HL-60/S4 treated with phorbol 12-myristate 13-acetate at 8.2 ng/mL for 4 days and 3 days (cell line): ENCODE results near the gene CDC34.

Experiments used
- in situ Hi-C: fragments of 300-500 bp; cut with MboI; formaldehyde crosslinking; loops from 2 replicates; pipeline ENCODE4 v1.15.0; 2022; ENCODE audit warnings: low sequenced_read_pairs

Gene CDC34, protein sequence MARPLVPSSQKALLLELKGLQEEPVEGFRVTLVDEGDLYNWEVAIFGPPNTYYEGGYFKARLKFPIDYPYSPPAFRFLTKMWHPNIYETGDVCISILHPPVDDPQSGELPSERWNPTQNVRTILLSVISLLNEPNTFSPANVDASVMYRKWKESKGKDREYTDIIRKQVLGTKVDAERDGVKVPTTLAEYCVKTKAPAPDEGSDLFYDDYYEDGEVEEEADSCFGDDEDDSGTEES

DNA sequence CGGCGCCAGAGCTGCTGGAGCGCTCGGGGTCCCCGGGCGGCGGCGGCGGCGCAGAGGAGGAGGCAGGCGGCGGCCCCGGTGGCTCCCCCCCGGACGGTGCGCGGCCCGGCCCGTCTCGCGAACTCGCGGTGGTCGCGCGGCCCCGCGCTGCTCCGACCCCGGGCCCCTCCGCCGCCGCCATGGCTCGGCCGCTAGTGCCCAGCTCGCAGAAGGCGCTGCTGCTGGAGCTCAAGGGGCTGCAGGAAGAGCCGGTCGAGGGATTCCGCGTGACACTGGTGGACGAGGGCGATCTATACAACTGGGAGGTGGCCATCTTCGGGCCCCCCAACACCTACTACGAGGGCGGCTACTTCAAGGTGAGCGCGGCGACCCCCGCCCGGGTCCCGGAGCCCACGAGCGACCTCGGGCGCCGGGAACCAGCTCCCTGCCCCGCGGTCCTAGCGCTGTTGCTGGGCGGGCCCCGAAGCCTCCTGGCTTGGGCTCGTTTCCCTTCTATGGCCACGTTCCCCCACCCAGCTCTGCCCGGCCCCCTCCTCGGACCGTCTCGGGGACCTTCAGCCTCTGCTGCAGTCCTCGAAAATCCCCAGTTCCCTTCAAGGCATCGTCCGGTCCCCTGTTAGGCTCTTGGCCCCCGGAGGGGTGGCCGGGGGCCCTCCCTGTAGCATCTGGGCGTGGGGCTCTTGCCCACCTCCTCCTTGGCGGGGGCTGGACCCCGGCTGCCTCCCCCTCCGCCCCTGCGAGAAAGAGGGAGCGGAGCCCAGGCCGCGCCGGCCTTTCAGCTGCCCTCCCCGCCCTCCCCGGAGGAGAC, at the start of gene CDC34:
CDC34 (plus strand) TSS at position 8 of the 808 bp plus-strand sequence; CDS start at position 180, 172 bp downstream.
- in situ Hi-C loops: no loop called here

DNA sequence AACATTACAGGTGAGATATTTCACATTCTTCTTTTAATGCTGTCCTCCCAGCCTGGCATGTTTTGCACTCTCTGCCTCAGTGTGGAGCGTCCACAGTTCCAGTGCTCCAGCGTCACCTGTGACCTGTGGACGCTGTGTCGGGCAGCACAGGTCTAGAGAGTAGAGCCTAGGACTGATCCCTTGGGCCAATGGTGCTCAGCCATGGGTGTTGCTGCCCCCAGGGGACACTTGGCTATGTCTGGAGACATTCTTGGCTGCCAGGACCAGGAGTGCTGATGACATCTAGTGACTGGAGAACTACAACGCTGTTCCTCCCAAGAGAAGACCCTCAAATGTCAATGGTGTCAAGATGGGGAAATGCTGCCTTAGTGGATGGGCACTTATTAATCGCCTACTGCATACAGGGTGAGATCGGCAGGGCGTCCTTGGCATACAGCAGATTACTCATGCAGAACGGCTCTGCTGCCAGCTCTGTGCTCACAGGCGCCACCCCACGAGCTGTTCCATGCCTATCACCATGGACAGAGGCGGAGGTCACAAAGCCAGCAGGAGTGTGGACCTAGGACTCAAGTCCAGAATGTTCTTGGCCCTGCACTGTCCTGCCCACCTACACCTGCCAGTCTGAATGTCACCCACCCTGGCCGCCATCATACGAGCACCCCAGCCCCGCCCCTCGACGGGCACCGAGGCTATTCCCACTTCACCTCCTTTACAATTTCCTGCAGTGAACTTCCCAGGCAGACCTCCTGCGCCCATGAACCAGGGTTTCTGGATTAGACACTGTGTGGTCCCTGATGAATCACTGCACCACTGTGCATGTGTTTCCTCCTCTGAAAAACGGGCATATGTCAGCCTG, 49.1 kb upstream of the CDC34 start:
- in situ Hi-C loops: no loop called here

DNA sequence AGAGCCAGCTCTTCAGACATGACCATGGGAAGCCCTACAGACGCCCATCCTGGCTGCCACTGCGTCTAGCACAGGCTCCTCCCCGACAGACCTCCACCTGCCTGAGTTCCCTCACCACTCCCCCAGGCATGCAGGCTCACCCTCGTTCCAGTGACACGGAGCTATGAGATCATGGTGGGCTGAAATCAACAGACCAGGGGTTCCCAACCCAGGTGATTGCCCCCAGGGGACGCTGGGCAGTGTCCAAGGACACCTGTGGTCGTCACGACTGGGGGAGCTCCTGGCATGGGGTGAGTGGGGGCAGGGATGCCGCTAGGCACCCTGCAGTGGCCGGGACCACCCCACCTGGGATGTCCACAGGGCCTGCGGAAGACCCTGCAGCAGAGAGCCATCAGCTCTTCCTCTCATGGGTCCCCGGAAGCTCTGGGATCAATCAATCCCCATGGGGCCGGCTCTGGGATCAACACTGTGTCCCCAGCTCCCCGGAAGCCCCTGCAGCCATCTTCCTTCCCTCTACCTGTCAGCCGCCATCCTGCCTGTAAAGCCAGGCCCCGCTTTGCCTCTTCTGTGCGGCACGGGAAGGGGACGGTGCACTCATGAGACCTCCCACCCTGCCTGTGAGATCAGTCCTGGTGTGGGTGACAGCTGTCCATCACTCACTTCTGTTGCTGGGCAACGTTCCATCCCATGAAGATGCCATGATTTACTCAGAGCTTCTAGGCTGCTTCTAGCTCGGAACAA, 48.1 kb upstream of the CDC34 start:
- in situ Hi-C loops: no loop called here

DNA sequence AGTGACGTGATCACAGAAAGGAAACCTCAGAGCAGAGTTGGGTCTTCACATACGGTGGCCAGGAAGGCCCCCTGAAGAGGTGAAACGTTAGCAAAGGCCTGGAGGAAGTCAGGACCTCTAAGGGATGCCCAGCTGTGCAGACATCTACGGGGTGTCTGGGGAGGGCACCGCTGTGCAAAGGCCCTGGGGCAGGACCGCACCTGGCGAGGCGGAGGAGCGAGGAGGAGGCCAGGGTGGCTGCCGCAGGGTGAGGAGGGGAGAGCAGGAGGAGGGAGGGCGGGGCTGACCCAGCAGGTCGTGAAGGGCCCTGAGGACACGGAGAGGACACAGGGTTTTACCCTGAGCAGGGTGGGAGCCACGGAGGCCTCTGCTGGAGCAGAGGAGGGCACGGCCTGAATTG, 47.1 kb upstream of the CDC34 start:
- in situ Hi-C loops: no loop called here

DNA sequence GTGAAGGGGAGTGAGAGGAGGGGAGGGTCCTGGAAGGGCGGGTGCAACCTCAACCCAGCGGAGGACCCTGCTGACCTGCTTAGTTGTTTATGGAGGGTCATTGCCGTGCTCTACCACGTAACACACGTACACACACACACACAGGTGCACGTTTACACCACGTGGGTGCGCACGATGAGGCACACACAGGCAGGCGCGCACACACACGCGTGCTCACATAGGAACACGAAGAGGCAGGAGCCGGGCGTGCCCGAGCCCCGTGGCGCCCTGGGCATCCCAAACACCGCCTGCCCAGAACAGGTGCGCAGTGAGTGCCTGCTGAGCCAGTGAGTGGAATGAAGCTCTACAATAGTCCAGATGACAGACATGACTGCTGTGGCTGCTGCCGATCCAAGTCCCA, 46.5 kb upstream of the CDC34 start:
- in situ Hi-C loops: no loop called here

DNA sequence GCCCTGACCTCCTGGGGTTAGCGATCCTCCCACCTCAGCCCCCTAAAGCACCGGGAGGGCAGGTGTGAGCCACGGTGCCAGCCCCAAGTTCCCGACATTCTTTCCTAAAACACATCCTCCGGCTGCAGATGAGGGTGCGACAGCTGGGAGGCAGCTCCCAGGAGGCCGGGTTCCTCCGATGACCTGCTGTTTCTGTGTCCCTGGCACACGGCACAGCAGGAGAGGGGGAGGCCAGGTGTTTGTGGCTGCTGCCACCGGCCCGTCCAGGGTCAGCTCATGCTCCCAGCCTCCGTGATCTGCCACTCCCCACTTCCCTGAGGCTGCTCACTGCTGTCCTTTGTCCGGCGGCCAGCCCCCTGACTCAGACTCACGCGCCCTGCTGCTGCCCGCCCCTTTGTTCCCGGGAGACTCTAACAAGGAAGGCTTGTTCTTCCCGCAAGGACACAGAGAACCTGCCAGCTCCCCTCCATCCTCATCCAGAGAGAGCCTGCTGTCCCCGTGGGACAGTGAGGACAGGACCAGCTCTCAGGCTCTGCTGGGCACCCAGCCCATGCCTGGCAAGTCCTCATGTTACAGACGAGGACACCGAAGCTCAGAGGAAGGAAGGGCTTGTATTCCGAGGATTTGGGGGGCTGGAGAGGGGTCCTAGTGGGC, 45.9 kb upstream of the CDC34 start:
- in situ Hi-C loops: no loop called here

DNA sequence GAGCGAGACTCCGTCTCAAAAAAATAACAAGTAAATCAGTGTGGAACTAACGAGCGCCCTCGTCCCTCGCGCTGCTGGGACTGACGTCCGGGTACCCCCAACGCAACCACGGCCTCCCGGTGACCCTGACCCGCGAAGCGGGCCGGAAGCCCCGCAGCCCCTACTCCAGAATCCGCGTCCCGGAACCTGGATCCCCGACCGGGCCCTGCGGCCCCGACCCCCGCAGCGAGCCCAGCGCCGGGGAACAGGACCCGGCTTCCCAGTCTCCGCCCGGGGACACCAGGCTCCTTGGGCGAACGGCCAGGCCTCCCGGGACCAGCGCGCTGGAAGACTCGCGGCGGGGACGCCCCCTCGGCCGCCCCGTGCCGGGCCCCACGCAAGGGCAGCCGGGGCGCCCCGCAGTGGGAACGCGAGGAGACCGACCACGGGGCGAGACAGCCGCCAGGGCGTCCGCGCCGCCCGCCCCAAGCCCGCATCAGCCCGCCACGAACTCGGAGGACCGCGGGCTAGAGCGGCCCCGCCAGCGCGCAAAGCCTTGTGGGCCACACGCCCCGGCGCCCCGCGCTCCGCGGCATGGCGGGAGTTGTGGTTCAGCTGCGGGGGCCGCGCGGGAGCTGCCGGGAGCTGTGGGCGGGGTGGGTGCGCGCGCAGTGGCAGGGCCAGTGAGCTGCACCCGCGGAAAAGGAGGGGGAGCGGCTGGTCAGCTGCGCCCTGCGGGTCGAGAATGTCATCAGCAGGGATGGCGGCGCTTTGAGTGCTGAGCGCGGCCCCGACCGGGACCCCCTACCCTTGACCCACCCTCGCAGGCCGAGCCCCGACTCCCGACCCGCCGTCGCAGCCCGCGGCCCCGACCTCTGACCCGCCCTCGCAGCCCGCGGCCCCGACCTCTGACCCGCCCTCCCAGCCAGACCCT, 42.8 kb upstream of the CDC34 start:
- in situ Hi-C loops: no loop called here

DNA sequence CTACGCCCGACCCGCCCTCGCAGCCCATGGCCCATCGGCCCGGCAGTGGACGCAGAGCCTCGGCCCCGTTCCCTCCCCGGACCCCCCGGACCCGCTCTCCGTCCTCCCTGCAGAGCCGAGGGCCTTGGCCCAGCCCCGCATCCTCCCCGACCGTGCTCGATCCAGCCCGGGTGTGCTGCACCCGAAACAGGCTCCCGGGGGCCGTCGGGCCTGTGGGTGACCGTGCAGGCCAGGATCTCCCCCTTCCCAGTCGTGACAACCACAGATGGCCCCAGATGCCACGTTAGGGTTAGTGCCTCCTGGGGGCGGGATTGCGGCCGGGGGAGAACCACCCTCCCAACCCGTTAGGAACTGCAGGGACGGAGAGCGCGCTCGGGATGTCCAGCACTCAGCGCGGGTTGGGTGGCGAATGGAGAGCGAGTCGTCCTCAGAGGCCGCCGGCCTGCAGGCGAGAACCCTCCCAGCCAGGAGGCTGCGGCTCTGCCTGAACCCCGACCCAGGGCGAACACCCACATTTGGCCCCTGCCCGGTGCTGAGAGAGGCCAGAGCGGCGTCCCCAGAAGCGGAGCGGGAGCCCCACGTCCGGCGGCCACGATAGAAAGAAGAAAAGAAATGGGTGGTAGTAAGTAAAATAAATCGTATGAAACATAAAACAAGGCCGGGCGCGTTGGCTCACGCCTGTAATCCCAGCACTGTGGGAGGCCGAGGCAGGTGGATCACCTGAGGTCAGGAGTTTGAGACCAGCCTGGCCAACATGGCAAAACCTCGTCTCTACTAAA, 42.0 kb upstream of the CDC34 start:
- in situ Hi-C loops: no loop called here

DNA sequence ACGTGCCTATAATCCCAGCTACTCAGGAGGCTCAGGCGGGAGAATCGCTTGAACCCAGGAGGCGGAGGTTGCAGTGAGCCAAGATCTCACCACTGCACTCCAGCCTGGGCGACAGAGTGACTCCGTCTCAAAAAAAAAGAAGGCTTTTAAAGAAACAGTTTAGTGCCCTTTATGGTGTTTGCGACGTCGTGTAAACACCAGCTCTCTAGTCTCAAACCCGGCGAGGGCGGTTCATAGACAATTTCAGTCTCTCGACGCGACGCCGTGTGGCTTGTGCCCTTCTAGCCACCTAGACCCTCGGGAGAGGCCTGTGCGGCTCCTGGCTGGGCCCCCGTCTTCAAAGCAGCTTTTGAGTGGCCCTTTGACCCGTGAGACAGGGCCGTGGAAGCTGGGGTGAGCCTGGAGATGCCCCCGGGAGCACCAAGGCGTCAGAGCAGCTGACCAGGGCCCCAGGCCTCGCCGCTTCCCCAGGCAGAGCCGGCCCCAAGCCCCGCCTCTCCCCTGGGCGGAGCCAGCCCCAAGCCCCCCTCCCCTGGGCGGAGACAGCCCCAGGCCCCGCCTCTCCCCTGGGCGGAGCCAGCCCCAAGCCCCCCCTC, 40.3 kb upstream of the CDC34 start:
- in situ Hi-C loops: no loop called here

DNA sequence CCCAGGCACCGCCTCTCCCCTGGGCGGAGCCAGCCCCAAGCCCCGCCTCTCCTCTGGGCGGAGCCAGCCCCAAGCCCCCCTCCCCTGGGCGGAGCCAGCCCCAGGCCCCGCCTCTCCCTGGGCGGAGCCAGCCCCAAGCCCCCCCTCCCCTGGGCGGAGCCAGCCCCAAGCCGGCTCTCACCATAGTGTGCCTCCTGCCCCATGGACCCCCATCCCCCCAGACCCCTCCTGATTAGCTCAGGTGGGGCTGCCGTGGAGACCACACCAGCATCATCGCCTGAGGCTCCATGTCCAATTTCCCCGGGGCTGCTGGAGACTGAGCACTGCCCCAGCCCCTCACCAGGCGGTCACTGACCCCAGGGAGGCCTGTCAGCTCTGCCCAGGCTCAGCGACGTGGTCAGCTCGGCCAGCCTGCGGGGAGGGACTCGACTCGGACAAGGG, 39.4 kb upstream of the CDC34 start:
- in situ Hi-C loops: no loop called here

DNA sequence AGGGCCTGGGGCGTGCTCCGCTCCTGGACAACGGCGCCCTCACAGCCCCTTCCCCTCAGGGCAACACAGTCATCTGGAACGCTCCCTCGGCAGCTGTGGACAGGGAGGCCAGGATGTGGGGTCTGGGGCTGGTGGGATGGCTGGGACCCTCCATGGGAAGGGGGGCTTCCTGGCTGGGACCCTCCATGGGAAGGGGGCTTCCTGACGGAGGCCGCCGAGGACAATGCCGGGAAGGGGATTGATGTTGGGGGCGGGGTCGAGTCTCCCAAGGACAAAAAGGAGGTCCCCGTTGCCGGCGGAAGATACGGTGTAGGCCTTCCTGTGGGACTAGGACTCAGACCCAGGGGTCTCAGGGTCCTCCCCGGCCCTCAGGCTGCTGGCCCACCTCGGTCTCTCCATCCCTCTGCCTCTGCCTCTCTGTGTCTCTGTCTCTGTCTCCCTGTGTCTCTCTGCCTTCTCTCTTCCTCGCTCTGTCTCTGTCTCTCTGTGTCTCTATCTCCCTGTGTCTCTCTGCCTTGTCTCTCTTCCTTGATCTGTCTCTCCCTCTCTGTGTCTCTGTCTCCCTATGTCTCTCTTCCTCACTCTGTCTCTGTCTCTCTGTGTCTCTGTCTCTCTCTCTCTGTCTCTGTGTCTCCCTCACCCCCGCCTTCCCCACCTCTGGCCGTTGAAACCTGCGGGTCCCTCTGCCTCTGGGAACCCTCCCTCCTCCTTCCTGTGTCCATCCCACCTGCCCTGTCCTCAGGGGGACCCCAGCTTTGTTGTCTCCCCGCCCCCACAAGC, 38.0 kb upstream of the CDC34 start:
- in situ Hi-C loops: no loop called here

DNA sequence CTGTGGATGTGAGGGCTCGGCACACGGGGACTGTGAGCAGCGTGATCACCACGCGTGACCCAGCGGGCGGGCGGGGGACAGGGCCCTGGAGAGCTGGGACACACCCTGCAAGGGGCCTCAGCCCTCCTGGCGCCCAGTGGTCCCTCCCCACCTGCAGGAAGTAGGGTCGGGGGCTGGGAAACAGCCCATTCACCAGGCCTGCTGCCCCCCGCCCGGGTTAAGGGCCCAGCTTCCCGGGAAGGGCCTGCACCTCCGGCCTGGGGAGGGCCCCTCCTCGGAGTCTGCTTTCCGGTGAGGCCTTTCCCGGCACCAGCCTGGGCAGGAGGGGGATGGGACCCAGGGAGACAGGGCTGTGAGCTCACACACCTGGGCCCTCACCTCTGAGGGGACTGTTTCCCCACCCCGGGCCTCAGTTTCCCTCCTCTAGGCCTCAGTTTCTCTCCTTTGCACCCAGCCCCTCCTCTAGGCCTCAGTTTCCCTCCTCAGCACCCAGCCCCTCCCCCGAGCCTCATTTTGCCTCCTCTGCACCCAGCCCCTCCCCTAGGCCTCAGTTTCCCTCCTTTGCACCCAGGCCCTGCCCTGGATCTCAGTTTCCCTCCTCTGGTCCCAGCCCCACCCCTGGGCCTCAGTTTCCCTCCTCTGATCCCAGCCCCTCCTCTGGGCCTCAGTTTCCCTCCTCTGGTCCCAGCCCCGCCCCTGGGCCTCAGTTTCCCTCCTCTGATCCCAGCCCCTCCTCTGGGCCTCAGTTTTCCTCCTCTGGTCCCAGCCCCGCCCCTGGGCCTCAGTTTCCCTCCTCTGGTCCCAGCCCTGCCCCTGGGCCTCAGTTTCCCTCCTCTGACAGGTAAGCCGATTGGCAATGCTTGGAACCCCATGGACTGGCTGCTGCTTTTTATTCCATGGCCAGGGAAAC, 37.1 kb upstream of the CDC34 start:
- in situ Hi-C loops: no loop called here

DNA sequence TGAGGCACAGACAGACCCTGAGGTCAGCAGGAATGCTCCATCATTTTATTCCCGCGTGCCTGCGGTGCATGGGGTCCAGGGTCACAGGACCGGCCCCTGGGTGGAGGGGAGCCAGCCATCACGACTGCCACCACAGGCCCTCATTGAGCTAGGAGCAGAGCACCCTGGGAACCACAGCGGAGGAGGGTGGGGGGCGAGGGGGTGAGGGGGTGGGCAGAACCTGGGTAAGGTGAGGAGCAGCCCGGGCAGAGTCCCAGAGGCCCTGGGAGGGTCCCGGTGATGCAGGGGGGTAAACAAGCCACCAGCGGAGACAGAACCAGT, 36.5 kb upstream of the CDC34 start:
- in situ Hi-C loops: no loop called here

DNA sequence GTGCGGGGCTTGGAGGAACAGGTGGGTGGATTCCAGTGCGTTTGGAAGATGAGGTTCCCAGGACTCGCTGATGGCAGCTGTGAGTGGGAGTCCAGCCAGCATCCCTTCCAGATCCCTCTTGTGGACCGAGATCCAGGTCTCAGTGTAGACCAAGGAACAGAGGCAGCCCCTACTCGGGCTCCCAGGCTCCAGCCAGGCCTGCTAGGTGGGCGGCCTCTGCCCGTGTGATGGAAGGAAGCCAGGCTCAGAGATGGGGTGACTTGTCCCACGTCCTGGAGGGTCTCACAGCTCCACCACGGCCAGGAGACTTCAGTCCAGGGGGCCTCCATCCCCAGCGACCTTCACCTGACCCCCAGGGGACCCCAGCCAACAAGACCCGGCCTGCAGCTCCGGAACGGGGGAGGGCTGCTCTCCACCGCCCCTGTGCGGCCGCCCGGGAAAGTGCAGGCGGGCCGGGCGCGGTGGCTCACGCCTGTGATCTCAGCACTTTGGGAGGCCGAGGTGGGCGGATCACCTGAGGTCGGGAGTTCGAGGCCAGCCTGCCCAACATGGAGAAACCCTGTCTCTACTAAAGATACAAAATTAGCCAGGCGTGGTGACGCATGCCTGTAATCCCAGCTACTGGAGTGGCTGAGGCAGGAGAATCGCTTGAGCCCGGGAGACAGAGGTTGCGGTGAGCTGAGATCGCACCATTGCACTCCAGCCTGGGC, 36.0 kb upstream of the CDC34 start:
- in situ Hi-C loops: no loop called here

DNA sequence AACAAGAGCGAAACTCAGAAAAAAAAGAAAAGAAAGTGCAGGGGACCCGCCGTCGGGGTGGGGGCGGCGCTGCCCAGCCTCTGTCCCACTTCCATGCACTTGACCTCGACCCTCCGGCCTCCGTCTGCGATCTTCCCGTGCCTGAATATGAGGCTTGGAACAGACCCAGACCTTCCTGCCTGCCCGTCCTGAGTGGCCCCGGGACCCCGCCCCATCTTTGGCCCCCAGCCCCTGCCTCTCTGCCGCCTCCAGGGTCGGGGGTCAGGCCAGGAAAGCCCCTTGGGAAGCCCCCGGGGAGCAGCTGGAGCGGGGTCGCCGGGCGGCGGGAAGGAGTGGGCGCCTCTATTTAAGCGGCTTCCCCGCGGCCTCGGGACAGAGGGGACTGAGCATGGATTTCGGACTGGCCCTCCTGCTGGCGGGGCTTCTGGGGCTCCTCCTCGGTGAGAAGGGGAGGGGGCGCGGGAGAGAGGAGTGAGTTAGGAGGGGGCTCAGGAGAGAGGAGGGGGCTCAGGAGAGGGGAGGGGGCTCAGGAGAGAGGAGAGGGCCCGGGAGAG, 35.4 kb upstream of the CDC34 start, which contains the start of gene MADCAM1:
MADCAM1 (plus strand) TSS at position 375 of the 554 bp plus-strand sequence; CDS start at position 389, 14 bp downstream.
- in situ Hi-C loops: no loop called here
